ENCODE results near the gene UBE2J2.
A peak's percentile ranks its signal among the peaks of the same experiment; 100 is the strongest.

UBE2J2 gene

DNA sequence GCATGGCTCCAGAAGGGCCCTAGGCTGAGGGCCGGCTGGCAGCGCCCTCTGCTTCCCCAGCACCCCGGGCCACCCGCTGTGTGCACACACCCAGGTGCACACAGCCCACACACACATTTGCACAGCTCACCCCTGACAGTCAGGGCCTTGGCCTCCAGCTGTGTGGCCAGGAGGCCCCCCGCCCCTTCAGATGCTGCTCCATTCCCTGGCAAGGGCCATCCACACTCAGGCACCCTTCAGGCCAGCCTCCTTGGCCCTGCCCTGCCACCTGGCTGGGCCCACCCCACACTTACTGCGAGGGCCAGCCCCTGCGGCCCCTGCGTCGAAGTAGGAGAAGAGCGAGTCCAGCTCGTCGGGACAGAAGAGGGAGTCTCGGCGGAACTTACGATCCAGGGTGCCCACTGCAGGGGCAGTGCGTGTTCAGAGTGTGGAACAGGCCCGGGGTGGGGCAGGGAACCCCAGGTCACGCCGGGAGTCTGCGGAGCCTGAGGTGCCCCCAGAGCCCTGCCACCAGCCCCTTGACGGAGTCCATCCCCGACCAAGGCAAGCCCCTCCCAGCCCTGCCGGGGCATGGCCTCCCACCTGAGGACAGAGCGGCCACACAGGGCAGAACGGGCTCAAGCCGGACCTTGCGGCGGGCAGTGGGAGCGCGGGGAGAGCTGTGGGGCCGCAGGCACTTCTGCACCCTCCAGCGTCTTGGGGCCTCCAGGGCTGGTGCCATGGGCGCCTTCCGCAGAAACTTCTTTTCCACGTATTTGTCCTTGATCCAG lies 21.7 kb upstream of the UBE2J2 start:
- no peak for DNase-seq (ENCODE audit: low spot score)

DNA sequence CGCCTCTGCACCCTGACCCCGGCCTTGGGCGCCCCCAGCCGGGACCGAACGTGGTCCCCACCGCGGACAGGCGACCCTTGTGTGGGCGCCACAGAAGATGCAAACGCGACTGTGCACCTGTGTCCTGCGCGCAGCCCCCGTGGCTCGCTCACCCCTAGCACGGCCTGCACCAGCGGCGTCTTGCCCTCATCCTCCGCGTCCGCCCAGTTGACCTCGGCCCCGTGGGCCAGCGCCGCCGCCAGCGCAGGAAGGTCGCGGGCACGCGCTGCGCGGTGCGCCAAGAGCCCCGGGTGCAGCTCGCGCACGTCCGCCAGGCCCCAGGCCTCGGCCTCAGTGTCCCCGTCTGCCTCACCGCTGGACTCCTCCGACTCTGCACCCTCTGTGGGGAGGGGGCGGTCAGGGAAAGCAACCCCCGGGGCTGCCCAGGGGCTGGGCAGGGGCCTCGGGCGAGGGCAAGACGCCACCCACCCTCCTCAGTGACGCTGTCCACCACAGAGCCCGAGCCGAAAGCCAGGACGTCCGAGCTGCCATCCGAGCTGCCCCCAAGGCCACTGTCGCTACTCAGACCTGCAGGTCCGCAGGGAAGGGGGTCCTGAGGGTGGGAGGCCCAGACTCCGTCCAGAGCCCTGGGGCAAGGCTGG lies 20.7 kb upstream of the UBE2J2 start:
- no peak for DNase-seq (ENCODE audit: low spot score)

DNA sequence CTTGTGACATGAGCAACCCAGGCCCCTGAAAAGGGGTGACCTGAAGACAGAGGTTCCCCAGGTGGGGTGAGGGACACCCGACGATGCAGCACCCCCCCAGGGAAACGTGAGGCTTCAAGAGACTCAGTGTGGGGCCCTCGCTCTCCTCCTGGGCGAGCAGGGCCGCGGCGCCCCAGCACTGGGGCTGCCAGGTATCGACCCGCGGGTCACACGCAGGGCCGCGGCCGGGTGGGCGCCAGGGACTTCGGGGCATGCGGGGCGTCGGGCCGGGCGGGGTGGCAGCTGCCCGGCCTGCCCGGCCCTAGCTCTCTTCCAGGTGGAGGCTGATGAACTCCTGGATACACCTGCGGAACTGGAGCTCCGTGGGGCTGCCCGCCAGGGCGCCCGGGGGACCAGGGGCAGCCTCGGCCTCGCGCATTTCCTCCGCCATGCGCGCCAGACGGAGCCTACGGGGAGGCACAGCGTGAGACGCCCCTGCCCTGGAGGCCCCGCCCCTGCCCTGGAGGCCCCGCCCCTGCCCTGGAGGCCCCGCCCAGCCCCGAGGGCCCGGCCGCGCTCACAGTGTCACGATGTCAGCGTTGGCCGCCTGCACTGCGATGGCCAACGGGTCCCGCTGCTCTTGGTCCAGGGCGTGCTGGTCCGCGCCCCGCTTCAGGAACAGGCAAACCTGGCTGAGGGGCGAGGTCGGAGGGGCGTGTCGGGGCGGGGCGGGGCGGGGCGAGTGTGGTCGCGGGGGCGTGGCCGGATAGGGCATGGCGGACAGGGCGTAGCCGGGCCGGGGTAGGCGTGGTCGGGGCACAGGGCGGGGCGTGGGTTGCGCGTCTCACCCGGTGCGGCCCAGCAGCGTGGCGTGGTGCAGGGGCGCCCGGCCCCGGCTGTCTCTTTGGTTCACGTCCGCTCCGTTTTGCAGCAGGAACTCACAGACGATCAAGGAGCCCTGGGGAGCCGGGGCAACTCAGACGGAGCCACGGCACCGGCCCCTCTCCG lies 19.9 kb upstream of the UBE2J2 start:
- DNase-seq (ENCODE audit: low spot score) = no peak

DNA sequence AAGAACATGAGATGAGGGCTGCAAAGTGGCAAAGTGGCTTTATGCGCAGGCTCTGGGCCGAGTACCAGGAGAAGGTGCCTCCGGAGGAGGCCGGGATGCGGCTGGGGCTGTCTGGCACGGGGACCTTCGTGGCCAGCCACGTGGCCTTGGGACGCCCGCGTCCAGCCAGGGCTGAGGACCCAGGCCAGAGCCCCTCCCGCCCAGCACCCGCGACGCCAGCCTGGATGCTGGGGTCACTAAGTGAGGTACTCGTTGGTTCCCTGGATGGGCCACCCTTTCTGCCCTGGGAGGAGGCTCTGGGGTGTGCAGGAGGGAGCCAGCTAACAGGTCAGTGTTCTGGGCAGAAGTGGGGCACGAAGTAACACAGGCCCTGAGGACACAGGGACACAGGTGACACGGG lies 19.2 kb upstream of the UBE2J2 start:
- no peak for DNase-seq (ENCODE audit: low spot score)

DNA sequence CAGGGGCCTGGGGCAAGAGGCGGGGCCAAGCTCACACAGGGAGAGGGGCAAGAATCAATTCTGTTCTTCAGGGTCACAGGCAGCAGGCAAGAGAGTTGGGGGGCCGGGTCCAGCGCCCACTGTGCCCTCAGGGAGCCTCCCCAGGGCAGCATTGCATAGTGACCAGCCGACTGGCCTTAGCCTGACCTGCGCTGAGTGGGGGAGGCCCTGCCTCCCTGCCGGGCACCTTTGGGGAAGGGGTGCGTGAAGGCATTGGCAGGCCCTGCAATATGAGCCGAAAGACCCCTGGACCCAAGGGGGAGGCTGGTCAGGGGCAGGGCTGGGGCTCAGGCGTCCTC lies 18.8 kb upstream of the UBE2J2 start:
- DNase-seq (ENCODE audit: low spot score) = no peak

DNA sequence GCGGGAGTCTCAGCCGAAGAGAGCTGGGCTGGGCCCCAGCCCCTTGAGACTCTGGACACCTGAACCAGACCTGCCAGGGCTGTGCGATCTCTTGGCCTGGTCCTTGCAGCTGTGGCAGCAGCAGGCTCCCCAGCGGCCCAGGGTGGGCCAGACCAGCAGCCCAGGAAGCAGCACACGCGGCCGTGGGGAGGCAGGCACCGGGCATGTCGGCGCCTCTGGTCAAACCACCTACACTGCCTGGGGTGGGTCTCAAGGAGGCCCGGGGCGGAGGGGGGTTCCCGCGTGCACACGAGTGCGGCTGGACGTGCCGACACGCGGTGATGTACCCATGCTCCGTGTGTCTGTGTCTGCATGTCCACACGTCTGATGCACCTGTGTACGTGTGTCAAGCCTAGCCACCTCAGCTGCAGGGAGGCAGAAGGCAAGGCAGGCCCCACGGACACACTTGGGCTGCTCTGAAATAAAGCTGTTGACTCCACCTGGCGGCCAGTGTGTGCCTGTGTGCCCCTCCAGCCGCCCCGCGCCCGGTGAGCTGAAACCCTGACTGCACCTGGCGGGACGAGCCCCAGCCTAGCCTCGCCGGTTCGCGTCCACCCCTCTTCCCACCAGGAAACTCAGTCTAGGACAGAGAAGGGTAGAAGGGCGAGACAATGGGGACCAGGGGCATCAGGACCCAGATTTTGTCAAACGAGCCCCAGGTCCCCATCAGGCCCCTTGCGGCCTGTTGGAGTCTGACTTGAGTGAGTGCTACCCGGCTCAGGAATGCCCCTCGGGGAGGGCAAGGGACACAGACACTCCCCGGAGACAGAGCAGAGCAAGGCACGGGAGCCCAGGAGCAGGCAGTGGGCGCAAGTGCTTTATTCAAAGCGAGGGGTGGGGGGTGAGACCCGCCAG lies 18.1 kb upstream of the UBE2J2 start:
- no peak for DNase-seq (ENCODE audit: low spot score)

DNA sequence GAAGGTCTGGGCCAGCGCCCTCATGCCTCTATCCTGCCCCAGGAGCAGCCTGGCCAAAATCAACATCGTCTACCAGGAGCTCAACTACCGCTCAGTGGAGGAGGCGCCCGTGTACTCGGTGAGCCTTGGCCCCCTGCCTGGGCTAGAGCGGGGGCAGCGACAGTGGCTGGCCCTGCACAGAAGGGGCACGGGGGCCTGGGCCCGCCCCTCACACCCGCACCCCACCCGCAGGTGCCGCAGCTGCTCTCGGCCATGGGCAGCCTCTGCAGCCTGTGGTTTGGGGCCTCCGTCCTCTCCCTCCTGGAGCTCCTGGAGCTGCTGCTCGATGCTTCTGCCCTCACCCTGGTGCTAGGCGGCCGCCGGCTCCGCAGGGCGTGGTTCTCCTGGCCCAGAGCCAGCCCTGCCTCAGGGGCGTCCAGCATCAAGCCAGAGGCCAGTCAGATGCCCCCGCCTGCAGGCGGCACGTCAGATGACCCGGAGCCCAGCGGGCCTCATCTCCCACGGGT lies 17.4 kb upstream of the UBE2J2 start:
- DNase-seq (ENCODE audit: low spot score) = no peak

DNA sequence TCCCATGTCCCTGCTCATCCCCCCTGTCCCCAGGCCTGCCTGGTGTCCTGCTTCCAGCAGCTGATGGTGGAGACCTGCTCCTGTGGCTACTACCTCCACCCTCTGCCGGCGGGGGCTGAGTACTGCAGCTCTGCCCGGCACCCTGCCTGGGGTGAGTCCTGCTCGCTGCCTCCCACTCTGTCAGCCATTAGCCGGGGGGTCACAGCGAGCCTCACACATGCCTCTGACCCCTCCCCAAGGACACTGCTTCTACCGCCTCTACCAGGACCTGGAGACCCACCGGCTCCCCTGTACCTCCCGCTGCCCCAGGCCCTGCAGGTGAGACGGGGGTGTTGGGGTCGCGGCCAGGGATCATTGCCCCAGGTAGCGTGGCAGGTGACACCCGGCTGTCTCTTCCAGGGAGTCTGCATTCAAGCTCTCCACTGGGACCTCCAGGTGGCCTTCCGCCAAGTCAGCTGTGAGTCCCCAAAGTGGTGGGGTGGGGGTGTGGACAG lies 16.6 kb upstream of the UBE2J2 start:
- DNase-seq (ENCODE audit: low spot score) = peak; percentile 36

DNA sequence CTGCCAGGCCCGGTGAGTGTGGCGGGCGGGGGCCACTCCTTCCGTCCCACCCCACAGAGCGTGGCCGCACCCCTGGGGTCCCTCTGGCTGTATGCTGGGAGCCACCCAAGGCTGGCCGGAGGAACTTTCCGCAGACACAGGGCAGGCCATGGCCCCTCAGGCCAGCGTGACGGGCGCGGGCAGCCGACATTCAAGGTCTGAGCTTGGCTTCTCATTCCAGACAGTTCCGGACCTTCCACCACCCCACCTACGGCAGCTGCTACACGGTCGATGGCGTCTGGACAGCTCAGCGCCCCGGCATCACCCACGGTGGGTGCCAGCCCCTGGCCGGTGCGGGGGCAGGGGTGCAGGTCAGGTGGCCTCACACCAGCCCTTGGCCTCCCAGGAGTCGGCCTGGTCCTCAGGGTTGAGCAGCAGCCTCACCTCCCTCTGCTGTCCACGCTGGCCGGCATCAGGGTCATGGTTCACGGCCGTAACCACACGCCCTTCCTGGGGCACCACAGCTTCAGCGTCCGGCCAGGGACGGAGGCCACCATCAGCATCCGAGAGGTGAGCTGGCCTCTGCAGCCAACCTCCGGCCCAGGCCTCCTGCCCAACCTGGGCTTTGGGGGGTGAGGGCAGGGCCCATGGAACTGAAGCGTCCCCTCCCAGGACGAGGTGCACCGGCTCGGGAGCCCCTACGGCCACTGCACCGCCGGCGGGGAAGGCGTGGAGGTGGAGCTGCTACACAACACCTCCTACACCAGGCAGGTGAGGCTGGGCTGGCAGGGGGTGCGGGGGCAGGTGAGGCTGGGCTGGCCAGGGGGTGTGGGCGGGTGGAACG lies 13.8 kb upstream of the UBE2J2 start:
- DNase-seq (ENCODE audit: low spot score) = no peak

DNA sequence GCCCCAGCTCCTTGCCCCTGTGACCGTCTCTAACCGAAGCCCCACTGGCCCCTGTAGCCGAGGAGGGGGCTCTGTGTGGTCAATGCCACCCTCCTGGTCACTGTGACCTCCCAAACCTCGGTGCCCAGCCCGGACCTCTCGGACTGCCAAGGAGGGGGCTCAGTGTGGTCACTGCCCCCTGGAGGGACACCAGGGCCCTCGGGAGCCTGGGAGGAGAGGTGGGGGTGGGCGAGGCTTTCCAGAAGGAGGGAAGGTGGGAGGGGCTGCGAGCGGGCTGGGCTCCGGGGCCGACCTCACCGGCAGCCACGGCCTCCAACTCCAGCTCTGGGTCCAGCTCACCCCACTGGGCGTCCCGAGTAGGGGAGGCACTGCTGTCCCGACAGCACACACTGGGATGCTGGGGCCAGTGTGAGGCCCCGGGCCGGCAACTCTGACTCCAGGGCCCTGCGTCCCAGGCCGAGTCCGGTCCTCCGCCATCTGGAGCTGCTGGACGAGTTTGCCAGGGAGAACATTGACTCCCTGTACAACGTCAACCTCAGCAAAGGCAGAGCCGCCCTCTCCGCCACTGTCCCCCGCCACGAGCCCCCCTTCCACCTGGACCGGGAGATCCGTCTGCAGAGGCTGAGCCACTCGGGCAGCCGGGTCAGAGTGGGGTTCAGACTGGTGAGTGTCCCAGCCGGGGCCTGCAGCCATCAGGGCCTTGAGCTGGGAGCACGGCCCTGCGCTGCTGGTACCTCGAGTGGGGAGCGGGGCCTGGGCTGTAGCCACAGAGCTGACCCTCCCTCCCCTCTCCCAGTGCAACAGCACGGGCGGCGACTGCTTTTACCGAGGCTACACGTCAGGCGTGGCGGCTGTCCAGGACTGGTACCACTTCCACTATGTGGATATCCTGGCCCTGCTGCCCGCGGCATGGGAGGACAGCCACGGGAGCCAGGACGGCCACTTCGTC lies 12.9 kb upstream of the UBE2J2 start:
- no peak for DNase-seq (ENCODE audit: low spot score)

DNA sequence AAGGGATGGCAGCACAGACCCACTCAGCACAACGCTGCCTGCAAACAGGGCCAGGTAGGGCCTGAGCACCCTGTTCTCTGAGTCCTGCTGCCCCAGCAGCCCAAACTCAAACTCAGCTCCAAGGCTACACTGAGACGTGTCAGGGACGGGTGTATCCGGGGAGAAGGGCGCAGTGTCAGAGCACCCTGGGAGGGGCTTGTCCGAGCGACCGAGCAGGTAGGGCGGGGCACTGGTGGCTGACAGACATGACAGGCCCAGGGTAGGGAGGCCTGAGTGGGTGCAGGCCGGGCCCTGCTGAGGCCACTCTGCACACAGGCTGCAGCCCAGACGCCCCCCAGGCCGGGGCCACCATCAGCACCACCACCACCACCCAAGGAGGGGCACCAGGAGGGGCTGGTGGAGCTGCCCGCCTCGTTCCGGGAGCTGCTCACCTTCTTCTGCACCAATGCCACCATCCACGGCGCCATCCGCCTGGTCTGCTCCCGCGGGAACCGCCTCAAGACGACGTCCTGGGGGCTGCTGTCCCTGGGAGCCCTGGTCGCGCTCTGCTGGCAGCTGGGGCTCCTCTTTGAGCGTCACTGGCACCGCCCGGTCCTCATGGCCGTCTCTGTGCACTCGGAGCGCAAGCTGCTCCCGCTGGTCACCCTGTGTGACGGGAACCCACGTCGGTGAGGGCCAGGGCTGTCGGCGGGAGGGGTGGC lies 12.1 kb upstream of the UBE2J2 start:
- no peak for DNase-seq (ENCODE audit: low spot score)

DNA sequence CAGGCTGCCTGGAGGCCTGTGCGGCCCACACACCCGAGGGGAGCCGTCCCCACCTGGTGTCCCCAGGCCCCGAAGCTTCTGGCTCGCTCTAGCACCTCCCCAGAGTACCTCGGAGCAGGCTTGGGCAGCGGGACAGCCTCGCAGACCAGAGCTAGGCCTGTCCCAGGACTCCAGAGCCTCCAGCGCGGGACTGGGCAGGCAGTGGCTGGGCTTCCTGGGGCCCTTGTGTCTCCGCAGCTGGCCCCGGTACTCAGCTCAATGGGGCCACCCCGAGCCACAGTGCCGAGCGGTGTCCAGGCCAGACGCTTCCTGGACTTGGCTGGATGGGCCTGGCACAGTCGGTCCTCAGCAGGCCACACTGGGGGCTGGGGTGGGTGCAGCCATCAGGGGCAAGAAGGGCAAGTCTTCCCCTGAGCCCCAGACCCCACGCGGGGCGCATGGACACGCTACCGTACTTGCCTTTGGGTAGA lies 11.5 kb upstream of the UBE2J2 start:
- DNase-seq (ENCODE audit: low spot score) = no peak

DNA sequence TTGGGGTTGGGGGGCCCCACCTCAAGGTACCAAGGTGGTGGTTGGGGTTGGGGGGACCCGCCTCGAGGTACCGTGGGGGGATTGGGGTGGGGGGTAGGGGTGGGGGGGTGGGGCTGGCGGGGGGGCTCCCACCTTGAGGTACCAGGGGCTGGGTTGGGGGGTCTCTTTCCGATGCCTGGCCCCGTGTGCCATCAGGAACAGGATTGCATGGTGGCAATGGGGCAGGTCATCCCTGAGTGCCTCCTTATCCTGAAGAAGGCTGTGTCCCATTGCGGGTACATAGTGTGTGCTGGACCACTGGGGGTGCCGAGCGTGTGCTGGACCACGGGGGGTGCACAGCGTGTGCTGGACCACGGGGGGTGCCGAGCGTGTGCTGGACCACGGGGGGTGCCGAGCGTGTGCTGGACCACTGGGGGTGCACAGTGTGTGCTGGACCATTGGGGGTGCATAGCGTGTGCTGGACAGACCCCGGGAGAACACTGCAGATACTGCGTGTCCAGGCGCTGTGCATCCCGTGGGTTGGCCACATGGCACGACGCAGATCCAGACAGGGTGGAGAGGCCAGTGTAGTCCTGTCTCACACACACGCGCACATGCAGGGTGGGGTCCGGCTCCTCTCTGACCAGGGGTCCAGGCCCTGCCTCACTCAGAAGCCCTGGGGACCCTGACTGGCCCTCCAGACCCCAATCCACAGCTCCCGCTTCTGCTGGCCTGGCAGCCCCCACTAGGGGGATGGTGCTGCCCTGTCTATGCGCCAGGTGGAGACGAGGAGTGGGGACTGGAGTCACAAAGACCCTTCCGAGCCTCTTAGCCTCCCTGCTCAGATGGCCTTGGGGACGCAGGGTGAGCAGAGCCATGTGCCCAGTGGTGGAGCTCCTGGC lies 10.8 kb upstream of the UBE2J2 start:
- DNase-seq (ENCODE audit: low spot score) = no peak

DNA sequence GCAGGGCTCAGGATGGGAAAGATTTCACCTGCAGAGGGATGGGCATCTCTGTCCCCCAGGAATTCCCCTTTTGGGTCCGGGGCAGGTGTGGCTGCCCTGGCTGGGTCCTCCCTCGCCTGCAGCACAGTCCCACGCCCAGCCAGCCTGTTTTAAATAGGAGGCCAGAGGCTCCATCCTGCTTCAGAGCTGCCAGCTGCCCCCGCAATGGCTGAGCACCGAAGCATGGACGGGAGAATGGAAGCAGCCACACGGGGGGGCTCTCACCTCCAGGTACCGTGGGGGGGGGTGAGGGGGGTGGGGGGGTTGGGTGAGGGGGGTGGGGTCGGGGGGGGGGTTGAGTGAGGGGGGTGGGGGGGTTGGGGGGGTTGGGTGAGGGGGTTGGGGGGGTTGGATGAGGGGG lies 10.2 kb upstream of the UBE2J2 start:
- peak; percentile 56 for DNase-seq (ENCODE audit: low spot score)

DNA sequence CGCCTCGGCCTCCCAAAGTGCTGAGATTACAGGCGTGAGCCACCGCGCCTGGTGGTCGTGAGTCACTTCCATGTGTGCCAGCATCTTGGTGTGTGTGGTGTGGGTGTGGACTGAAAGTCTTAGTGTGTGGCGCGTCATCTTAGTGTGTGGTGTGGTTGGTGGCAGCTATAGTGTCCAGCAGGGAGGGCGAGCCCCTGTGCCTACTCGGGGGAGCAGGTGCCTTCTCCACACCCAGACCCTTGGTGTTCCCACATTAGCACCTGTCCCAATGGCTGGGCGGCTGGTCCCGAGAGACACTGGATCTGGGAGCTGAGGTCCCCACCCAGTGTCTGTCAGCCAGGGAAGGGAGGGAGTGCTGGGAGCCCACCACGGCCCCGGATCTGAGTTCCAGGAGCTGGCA lies 9.3 kb upstream of the UBE2J2 start:
- no peak for DNase-seq (ENCODE audit: low spot score)

DNA sequence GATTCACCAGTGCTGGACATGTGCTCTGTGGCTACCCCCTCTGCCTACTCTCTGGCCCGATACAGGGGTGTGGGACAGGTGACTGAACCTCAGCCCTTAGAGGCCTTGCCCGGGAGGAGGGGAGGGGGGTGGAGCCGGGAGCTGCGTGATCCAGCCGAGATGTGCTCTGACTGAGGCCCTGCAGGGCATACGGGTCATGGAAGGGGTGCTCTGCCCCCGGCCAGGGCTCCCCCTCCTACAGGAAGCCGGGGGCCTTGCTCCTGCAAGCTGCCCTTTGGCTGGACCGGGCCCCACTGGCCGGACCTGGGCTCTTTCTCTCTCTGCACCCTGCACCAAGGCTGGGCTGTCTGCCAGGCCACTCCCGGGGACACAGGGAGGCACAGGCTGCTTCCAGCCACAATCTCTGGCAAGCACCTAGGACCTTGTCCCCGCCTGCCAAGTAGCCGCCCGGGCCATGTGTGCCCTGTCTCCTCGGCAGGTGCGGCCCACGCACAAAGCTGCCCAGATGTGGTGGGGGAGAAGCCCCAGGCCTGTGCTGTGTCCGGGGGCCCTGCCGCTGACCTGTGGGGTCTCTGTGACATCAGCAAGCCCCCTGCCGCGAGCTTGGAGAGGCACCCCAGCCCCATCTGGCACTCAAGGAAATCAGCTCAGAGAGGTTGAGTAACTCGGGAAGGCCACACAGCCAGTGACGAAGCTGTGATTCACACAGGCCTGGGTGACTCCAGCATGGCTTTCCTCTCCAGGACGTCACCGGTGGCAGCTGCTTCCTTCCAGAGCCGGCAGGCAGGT lies 8.1 kb upstream of the UBE2J2 start:
- no peak for DNase-seq (ENCODE audit: low spot score)
